H1 (cell line): ENCODE results near the gene CASZ1. TPM values are rescaled to one million over a fixed set of nuclear protein-coding genes. Genes with fewer than 3 reads are reported as not detected.

ENCODE experiments used
- CTCF ChIA-PET: fragments of 300-600 bp; sonication (Branson Sonifier 250); formaldehyde crosslinking; loops from one replicate; lab custom pipeline; 2021; ENCODE audit not compliant: partially characterized antibody; lab: Charles Lee
- POLR2A ChIA-PET: fragments of 300-600 bp; sonication (Branson Sonifier 250); formaldehyde crosslinking; loops from one replicate; lab custom pipeline; 2021; ENCODE audit warnings: inconsistent platforms; ENCODE audit not compliant: partially characterized antibody; lab: Charles Lee
- DNase-seq, 2 experiments: peaks; one replicate each; pipeline versions ENCODE4 v3.0.0 to v3.0.0-alpha.2; 2010 to 2022; ENCODE audit warnings: low spot score in 2 of 2, low read depth in 1 of 2, mixed read lengths in 1 of 2
- FAIRE-seq: peaks from 2 replicates; lab custom pipeline; 2011; peaks lifted over from hg19 to GRCh38; lab: Jason Lieb, UNC
- H2AFZ ChIP-seq: 2 replicates; pipeline ENCODE4 v1.8.1; 2012; ENCODE audit warnings: low read length, inconsistent platforms
- H2AK5ac ChIP-seq: 2 replicates; pipeline ENCODE4 v1.6.1; 2013; ENCODE audit warnings: low read depth, low read length
- H2BK120ac ChIP-seq: replicated peaks from 2 replicates; pipeline ENCODE3; 2013; ENCODE audit warnings: low read depth, low read length, inconsistent platforms
- H2BK12ac ChIP-seq: 2 replicates; pipeline ENCODE4 v1.6.1; 2013; ENCODE audit warnings: low read depth, low read length
- H2BK15ac ChIP-seq: 2 replicates; pipeline ENCODE4 v1.6.1; 2013; ENCODE audit warnings: low read length
- H2BK20ac ChIP-seq: 2 replicates; pipeline ENCODE4 v1.6.1; 2013; ENCODE audit warnings: low read length
- H2BK5ac ChIP-seq: 2 replicates; pipeline ENCODE4 v1.6.1; 2013; ENCODE audit warnings: low read depth, low read length
- H3K14ac ChIP-seq: 2 replicates; pipeline ENCODE4 v1.6.1; 2013; ENCODE audit warnings: inconsistent platforms; ENCODE audit not compliant: insufficient read length
- H3K18ac ChIP-seq: 2 replicates; pipeline ENCODE4 v1.6.1; 2013; ENCODE audit warnings: low read length; ENCODE audit errors: extremely low read depth
- H3K23ac ChIP-seq: 2 replicates; pipeline ENCODE4 v1.6.1; 2013; ENCODE audit warnings: inconsistent platforms; ENCODE audit not compliant: insufficient read length
- H3K23me2 ChIP-seq: 2 replicates; pipeline ENCODE4 v1.6.1; 2013; ENCODE audit warnings: low read depth, low read length
- H3K27ac ChIP-seq: 2 replicates; pipeline ENCODE4 v1.6.1; 2011; ENCODE audit warnings: low read depth, low read length, inconsistent platforms
- H3K27me3 ChIP-seq, 4 experiments: replicated peaks in 1 of 4; 1 replicate in 1 of 4; 2 replicates in 3 of 4; pipeline versions ENCODE4 v1.6.1 to v1.8.1; 2011 to 2013; ENCODE audit warnings: low read length in 3 of 4, mild to moderate bottlenecking in 3 of 4, inconsistent platforms in 2 of 4, mixed read lengths in 2 of 4, moderate library complexity in 1 of 4; ENCODE audit not compliant: control insufficient read depth in 3 of 4, insufficient read depth in 3 of 4; ENCODE audit errors: extremely low read depth in 1 of 4
- H3K36me3 ChIP-seq, 4 experiments: 2 replicates each; pipeline versions ENCODE4 v1.6.1 to v1.8.1; 2011 to 2013; ENCODE audit warnings: mild to moderate bottlenecking in 4 of 4, low read length in 3 of 4, moderate library complexity in 2 of 4, control low read depth in 1 of 4, inconsistent platforms in 1 of 4; ENCODE audit not compliant: insufficient read depth in 4 of 4, control insufficient read depth in 2 of 4
- H3K4ac ChIP-seq: replicated peaks from 2 replicates; pipeline ENCODE3; 2013; ENCODE audit warnings: low read length, low read depth, mixed read lengths, inconsistent platforms; ENCODE audit not compliant: insufficient read length
- H3K4me1 ChIP-seq, 4 experiments: replicated peaks in 1 of 4; 1 replicate in 1 of 4; 2 replicates in 3 of 4; pipeline versions ENCODE4 v1.6.1 to v1.8.1; 2011 to 2013; ENCODE audit warnings: low read length in 3 of 4, inconsistent platforms in 2 of 4, mixed read lengths in 1 of 4; ENCODE audit not compliant: insufficient read depth in 4 of 4, control insufficient read depth in 3 of 4
- H3K4me2 ChIP-seq, 2 experiments: 2 replicates each; pipeline versions ENCODE4 v1.6.1 to v1.8.1; 2011 to 2013; ENCODE audit warnings: low read depth in 2 of 2, low read length in 2 of 2, control low read depth in 1 of 2, inconsistent platforms in 1 of 2, mild to moderate bottlenecking in 1 of 2; ENCODE audit not compliant: insufficient read depth in 1 of 2
- H3K4me3 ChIP-seq, 4 experiments: fragments of 200-600, 300-600 bp in 1 of 4; sonication (generic), shearing (Covaris generic), sonication (Bioruptor Twin) in 1 of 4; 2 replicates each; pipeline versions ENCODE4 v1.5.1 to v1.8.1; 2011 to 2016; ENCODE audit warnings: low read length in 4 of 4, low read depth in 3 of 4, control low read depth in 2 of 4, inconsistent platforms in 2 of 4, mild to moderate bottlenecking in 2 of 4, mixed read lengths in 1 of 4, moderate library complexity in 1 of 4; ENCODE audit not compliant: insufficient read depth in 2 of 4; ENCODE audit errors: extremely low read depth in 1 of 4
- H3K56ac ChIP-seq: replicated peaks from 2 replicates; pipeline ENCODE3; 2013; ENCODE audit warnings: low read depth, mild to moderate bottlenecking, mixed read lengths, low read length, inconsistent platforms; ENCODE audit not compliant: insufficient read length
- H3K79me1 ChIP-seq: 2 replicates; pipeline ENCODE4 v1.6.1; 2013; ENCODE audit warnings: low read depth, low read length, control low read depth
- H3K79me2 ChIP-seq, 2 experiments: 2 replicates each; pipeline versions ENCODE4 v1.6.1 to v1.8.1; 2012 to 2013; ENCODE audit warnings: low read length in 2 of 2, mild to moderate bottlenecking in 2 of 2, inconsistent platforms in 1 of 2; ENCODE audit not compliant: insufficient read depth in 2 of 2, control insufficient read depth in 1 of 2
- H3K9ac ChIP-seq, 4 experiments: replicated peaks in 1 of 4; 1 replicate in 1 of 4; 2 replicates in 3 of 4; pipeline versions ENCODE4 v1.6.1 to v1.8.1; 2011 to 2013; ENCODE audit warnings: low read depth in 3 of 4, low read length in 3 of 4, control low read depth in 2 of 4, mild to moderate bottlenecking in 2 of 4, moderate library complexity in 2 of 4, inconsistent platforms in 1 of 4; ENCODE audit errors: extremely low read depth in 1 of 4
- H3K9me3 ChIP-seq, 2 experiments: 2 replicates each; pipeline versions ENCODE4 v1.6.1 to v1.8.1; 2012 to 2013; ENCODE audit warnings: mild to moderate bottlenecking in 2 of 2, moderate library complexity in 2 of 2, control low read depth in 1 of 2, inconsistent platforms in 1 of 2, low read depth in 1 of 2, low read length in 1 of 2, mixed read lengths in 1 of 2; ENCODE audit not compliant: insufficient read depth in 2 of 2
- H4K20me1 ChIP-seq, 2 experiments: replicated peaks in 1 of 2; 2 replicates each; pipeline versions ENCODE3 to v1.8.1; 2011 to 2013; ENCODE audit warnings: inconsistent platforms in 2 of 2, low read length in 2 of 2, mild to moderate bottlenecking in 1 of 2; ENCODE audit not compliant: insufficient read depth in 2 of 2, control insufficient read depth in 1 of 2
- H4K5ac ChIP-seq: 2 replicates; pipeline ENCODE4 v1.6.1; 2013; ENCODE audit warnings: low read length, low read depth, mixed read lengths, inconsistent platforms; ENCODE audit not compliant: insufficient read length
- H4K8ac ChIP-seq: 2 replicates; pipeline ENCODE4 v1.8.0; 2013; ENCODE audit warnings: mild to moderate bottlenecking, moderate library complexity, low read length, inconsistent platforms; ENCODE audit not compliant: insufficient read depth; ENCODE audit errors: extremely low read depth
- H4K91ac ChIP-seq: replicated peaks from 2 replicates; pipeline ENCODE3; 2013; ENCODE audit warnings: low read length, mixed read lengths, inconsistent platforms; ENCODE audit not compliant: insufficient read length
- ASH2L ChIP-seq: fragments of 200-600, 300-600 bp; sonication (generic); IDR thresholded peaks from one replicate; pipeline ENCODE4 v1.7.1; 2017; ENCODE audit warnings: low read length
- BACH1 ChIP-seq: IDR thresholded peaks from 2 replicates; pipeline ENCODE4 v1.6.1; 2012; ENCODE audit warnings: low read length, improper control_type of control experiment
- GABPA ChIP-seq: IDR thresholded peaks from 2 replicates; pipeline ENCODE4 v1.6.1; 2011; ENCODE audit warnings: mild to moderate bottlenecking, low read length, moderate library complexity, borderline replicate concordance; ENCODE audit not compliant: insufficient read depth
- KDM1A ChIP-seq: fragments of 200-600, 300-600 bp; sonication (generic); IDR thresholded peaks from 2 replicates; pipeline ENCODE4 v1.7.1; 2016; ENCODE audit warnings: mild to moderate bottlenecking, low read length, borderline replicate concordance
- KDM5A ChIP-seq: fragments of 200-600 bp; IDR thresholded peaks from 2 replicates; pipeline ENCODE4 v1.7.1; 2012; ENCODE audit warnings: mild to moderate bottlenecking, low read length, inconsistent platforms, mixed read lengths
- RBBP5 ChIP-seq: IDR thresholded peaks from 2 replicates; pipeline ENCODE4 v1.7.1; 2012; ENCODE audit warnings: low read depth, mild to moderate bottlenecking, inconsistent platforms, low read length, moderate library complexity, borderline replicate concordance
- SIRT6 ChIP-seq: IDR thresholded peaks from one replicate; pipeline ENCODE4 v1.7.1; 2012; ENCODE audit warnings: low read length, inconsistent platforms
- SRF ChIP-seq: IDR thresholded peaks from 2 replicates; pipeline ENCODE4 v1.6.1; 2011; ENCODE audit warnings: mild to moderate bottlenecking, low read depth, low read length, moderate library complexity
- ZNF274 ChIP-seq: IDR thresholded peaks from 2 replicates; pipeline ENCODE4 v1.7.0; 2012; ENCODE audit warnings: low read length, borderline replicate concordance; ENCODE audit errors: extremely low read depth
- WGBS, 2 experiments: shearing (Covaris generic) in 1 of 2; methylation state at CpG; one replicate each; pipeline versions ENCODE4 v1.1.6 to v1.1.7; 2013 to 2015; ENCODE audit warnings: low lambda C conversion rate in 2 of 2, mixed read lengths in 2 of 2, inconsistent platforms in 1 of 2, low coverage in 1 of 2, missing lambda C conversion rate in 1 of 2; ENCODE audit not compliant: insufficient replicate concordance in 2 of 2, insufficient coverage in 1 of 2, insufficient read length in 1 of 2; ENCODE audit errors: extremely low coverage in 1 of 2, missing lambda C conversion rate in 1 of 2; 5-methylcytosine and 5-hydroxymethylcytosine counted together
- polyA plus RNA-seq, 7 experiments: library from polyadenylated mRNA; depleted of rRNA in 3 of 7; stranded (reverse) in 5 of 7; unstranded in 2 of 7; fragments of >200 nt in 5 of 7; fragments of 200-250 nt in 2 of 7; gene quantifications; 1 replicate in 5 of 7; 2 replicates in 1 of 7; 4 replicates in 1 of 7; pipeline versions ENCODE4 v1.2.1 to v1.2.3, GENCODE V29; 2011 to 2013; ENCODE audit warnings: missing spikeins in 2 of 7, mixed read lengths in 2 of 7
- total RNA-seq: library from RNA; stranded (reverse); fragmentation: NEBNext Ultra II Directional; extraction: Animal tissue kit (Norgen Biotek cat#: 25700); gene quantifications from 2 replicates; pipeline ENCODE4 v1.2.1, GENCODE V29; 2021
- TF ChIP-seq, protein P1 (sequence below), 3 experiments: IDR thresholded peaks; 1 replicate in 2 of 3; 2 replicates in 1 of 3; pipeline versions ENCODE4 v1.5.1 to v1.6.1; 2011; ENCODE audit warnings: low read length in 3 of 3, mild to moderate bottlenecking in 3 of 3, inconsistent platforms in 2 of 3, low read depth in 1 of 3, moderate library complexity in 1 of 3; ENCODE audit not compliant: insufficient read depth in 1 of 3; ENCODE audit errors: control extremely low read depth in 1 of 3

CASZ1 gene
- total and polyA plus RNA-seq, 2 of the 8 experiments (the other 6 are each of a cell fraction or from before 2014, with no cell fraction given): 4.4 to 7.7 TPM

DNA sequence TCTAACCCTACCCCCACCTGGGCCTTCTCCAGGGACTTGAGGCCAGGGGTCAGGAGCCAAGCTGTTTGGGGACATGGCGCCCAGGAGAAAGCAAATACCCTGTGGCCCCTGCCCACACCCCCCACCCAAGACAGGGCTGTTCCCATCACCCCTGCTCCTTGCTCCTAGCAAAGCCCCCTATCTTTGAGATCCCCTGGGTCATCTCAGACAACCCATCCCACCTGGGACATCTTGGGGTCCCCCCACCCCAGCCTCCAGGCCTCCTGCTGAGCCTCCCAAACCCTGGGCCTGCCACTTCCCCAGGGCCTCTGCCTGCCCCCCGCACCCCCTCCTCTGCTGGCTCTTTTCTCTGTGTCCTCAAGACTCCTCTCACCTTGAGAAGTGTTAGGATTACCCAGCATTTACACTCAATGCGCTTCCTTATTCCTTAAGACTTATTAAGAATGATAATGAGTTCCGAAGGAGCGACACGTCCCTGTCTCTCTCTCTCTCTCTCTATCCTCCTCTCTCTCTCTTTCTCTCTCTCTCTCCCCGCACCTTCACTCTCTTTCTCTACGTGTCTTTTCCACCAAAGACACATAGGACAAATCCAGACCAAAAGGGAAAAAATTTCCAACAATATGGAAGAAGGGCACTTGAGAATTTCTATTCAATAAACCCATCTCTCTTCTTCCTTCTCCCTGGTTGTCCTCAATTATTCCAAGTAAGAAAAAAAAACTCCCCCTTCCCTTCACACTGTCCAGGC, 7.2 kb downstream of the CASZ1 start:
- no peak overlapping the region for H2AFZ ChIP-seq
- WGBS, 2 experiments: 73 to 100% methylated on average over 2 to 8 of the region's 8 CpGs
- H3K23ac ChIP-seq: no peak overlapping the region
- H3K14ac ChIP-seq: no peak overlapping the region
- peaks cover 2 to 5% of the 10 kb centered on the region in 2 experiments for H4K20me1 ChIP-seq
- no peak overlapping the region for H3K4ac ChIP-seq
- H3K79me2 ChIP-seq: no peaks in the 10 kb centered on the region; a peak in 1 of 4 replicates
- H3K36me3 ChIP-seq: no peaks in the 10 kb centered on the region
- H3K56ac ChIP-seq: no peak overlapping the region
- peaks cover 8% of the 10 kb centered on the region; the same call in 1 of the 2 replicates for H3K23me2 ChIP-seq
- no peak overlapping the region for H3K27ac ChIP-seq
- no peak overlapping the region for H2AK5ac ChIP-seq
- H3K18ac ChIP-seq: no peak overlapping the region
- H2BK20ac ChIP-seq: no peak overlapping the region
- H3K9ac ChIP-seq: no peak overlapping the region
- ChIA-PET POLR2A (interaction anchor here (0.6 kb wide), 1 partner anchor 54 kb away, joined by 3 read pairs; no protein-coding TSS in a partner anchor), CTCF (interaction anchor here (0.8 to 3.9 kb wide), 14 partner anchors 9 to 121 kb away, joined by 3 to 15 read pairs (median 4); no protein-coding TSS in a partner anchor)
- H3K79me1 ChIP-seq: no peaks in the 10 kb centered on the region; the same call in 1 of the 2 replicates
- DNase-seq (no peak), FAIRE-seq (no peak)
- no peak overlapping the region for H4K5ac ChIP-seq
- peaks cover 4 to 13% (median 6%) of the 10 kb centered on the region in 4 experiments; a peak in 6 of 7 replicates for H3K27me3 ChIP-seq
- 0 out of 2 replicates have a peak overlapping the region, but pooled peaks have one; percentile 39 for H2BK12ac ChIP-seq
- no peak overlapping the region for H2BK120ac ChIP-seq
- H4K8ac ChIP-seq: no peak overlapping the region
- H2BK5ac ChIP-seq: no peak overlapping the region
- peaks cover 1 to 10% (median 5%) of the 10 kb centered on the region in 4 experiments for H3K4me1 ChIP-seq
- no peak overlapping the region for H2BK15ac ChIP-seq
- no peak overlapping the region for H3K4me2 ChIP-seq
- H3K9me3 ChIP-seq: no peaks in the 10 kb centered on the region
- no peak overlapping the region for H4K91ac ChIP-seq
- no peak overlapping the region for H3K4me3 ChIP-seq
- no peak for TF ChIP-seq BACH1
- TF ChIP-seq KDM1A: no peak
- no peak for TF ChIP-seq RBBP5
- TF ChIP-seq, protein P1, sequence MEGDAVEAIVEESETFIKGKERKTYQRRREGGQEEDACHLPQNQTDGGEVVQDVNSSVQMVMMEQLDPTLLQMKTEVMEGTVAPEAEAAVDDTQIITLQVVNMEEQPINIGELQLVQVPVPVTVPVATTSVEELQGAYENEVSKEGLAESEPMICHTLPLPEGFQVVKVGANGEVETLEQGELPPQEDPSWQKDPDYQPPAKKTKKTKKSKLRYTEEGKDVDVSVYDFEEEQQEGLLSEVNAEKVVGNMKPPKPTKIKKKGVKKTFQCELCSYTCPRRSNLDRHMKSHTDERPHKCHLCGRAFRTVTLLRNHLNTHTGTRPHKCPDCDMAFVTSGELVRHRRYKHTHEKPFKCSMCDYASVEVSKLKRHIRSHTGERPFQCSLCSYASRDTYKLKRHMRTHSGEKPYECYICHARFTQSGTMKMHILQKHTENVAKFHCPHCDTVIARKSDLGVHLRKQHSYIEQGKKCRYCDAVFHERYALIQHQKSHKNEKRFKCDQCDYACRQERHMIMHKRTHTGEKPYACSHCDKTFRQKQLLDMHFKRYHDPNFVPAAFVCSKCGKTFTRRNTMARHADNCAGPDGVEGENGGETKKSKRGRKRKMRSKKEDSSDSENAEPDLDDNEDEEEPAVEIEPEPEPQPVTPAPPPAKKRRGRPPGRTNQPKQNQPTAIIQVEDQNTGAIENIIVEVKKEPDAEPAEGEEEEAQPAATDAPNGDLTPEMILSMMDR (IDR thresholded peaks at IDR 0.05; ENCODE audit: control extremely low read depth in 1 of 3, insufficient read depth in 1 of 3, low read depth in 1 of 3, low read length in 3 of 3): no peak
- TF ChIP-seq ZNF274: no peak
- no peak for TF ChIP-seq SIRT6
- no peak for TF ChIP-seq SRF
- TF ChIP-seq KDM5A: no peak
- no peak for TF ChIP-seq ASH2L
- TF ChIP-seq GABPA: no peak
